ENCODE data around the gene SASH1. TPM values are rescaled to one million over a fixed set of nuclear protein-coding genes. Genes with fewer than 3 reads are reported as not detected.
A peak's percentile ranks its signal among the peaks of the same experiment; 100 is the strongest.

SASH1 gene
- total RNA-seq, 2 donors from 2014 or later: 21.0 to 49.8 TPM

DNA sequence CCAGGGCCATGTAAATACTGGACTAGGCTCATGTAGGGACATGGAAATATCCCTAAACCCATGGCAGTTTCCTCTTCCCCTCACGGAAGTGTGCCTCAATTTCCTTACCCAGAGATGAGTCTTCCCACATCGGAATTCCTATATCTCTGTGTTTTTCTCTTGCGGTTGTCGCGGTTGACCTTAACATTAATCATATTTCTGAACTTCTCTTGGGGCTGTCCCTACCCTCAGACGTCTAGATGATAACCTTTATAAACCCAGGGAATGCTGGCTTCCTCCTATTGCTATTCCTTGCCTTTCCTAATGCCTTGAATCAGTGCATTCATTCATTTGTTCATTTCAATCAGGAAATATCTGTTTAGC lies 160.1 kb downstream of the SASH1 start:
- DNase-seq (no peak), ATAC-seq (no peak)
- Histone ChIP-seq H3K36me3 (replicated peaks in 1 of 2; ENCODE audit: insufficient read depth in 1 of 2, low read depth in 2 of 2) (no peaks in the 10 kb centered on the region), H3K27me3 (no peaks in the 10 kb centered on the region), H3K4me3 (no peak overlapping the region), H3K27ac (no peak overlapping the region), H3K9me3 (no peaks in the 10 kb centered on the region), H3K4me1 (no peaks in the 10 kb centered on the region)
- TF ChIP-seq POLR2A (IDR thresholded peaks at IDR 0.05): no peak
- TF ChIP-seq CTCF (IDR thresholded peaks at IDR 0.05): no peak
- intact Hi-C loops (cut with DNase I): no loop called here
- WGBS, 2 donors: 80 to 82% methylated on average over 6 of the region's 6 CpGs

DNA sequence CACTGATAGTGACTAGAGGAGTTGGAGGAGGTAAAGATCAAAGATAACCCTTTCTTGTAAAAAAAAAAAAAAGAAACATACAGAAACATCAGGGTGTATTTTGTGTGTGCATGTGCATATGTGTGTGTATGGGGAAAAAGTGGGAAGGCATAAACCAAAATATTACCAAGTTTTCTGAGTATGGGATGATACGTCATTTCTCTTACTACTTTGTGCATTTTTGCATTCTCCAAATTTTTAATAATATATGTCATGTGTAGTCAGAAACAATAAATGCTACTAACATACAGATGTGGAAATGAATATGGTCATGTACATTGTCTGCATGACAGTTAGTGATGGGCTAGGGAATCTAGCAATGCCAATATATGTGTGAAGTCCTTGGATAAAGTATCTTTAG lies 161.1 kb downstream of the SASH1 start:
- DNase-seq (no peak), ATAC-seq (no peak)
- Histone ChIP-seq H3K27ac (no peak overlapping the region), H3K9me3 (no peaks in the 10 kb centered on the region), H3K36me3 (replicated peaks in 1 of 2; ENCODE audit: insufficient read depth in 1 of 2, low read depth in 2 of 2) (no peaks in the 10 kb centered on the region), H3K27me3 (no peaks in the 10 kb centered on the region), H3K4me3 (no peak overlapping the region), H3K4me1 (no peaks in the 10 kb centered on the region)
- TF ChIP-seq CTCF (IDR thresholded peaks at IDR 0.05) (no peak), POLR2A (IDR thresholded peaks at IDR 0.05) (no peak)
- 0 to 45% methylated on average over 1 of the region's 1 CpG for WGBS, 2 donors
- intact Hi-C loops (cut with DNase I): no loop called here

DNA sequence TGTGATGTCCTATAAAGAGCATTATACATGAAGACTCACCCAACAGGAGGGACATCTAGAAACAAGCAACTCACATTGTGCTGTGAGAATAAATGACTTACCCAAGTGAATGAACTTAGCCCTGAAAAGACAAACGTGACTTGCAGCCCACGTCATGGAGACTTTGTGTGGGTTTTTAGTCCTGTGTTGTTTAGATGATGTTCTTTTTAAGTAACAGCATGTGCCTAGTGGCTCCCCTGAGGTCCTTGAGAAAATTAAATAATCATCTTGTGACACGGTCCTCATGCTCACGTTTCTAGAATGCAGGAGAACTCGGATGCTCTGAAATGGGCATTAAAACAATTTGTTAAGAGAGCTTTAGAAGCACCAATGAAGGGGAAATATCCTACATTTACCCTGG lies 165.1 kb downstream of the SASH1 start:
- DNase-seq: peak in 1 of 4 donors; percentile 33
- no peaks in the 10 kb centered on the region for H3K27me3 ChIP-seq

DNA sequence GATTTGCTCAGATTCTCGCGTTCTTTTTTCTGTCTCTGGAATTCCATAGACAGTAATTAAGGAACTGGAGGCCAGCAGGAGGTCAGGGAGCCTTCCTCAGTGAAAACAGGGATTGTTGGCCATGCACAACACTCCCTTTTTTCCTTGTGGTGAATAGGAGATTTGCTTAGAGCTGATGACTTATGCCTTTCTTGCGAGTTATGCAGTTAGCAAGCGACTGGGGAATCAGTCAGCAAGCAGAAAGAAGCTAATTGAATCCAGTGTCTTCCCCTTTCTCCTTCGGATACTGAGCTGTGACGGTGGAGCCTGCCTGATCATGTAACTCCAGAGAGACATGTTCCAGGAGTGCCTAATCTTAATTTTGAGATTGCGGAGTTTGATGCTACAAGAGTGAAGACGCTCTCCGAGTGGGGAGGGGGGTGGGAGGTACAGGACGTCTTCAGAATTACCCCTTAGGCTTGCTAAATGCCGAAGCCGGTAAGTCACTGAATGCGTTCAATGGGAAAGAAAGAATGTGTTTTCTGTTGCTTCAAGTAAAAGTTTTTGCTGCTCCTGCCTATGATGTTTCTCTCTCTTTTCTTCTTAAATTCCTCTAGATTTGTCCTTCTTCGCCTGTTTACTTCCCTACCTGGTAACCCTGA lies 165.9 kb downstream of the SASH1 start:
- DNase-seq: no peak
- no peaks in the 10 kb centered on the region for H3K27me3 ChIP-seq
- ATAC-seq: peak; percentile 25
- H3K27ac ChIP-seq: peak overlapping the region in 3 of 4 donors; percentile 18 to 32 (median 22)
- intact Hi-C loops (cut with DNase I): no loop called here
- WGBS, 2 donors: 70 to 81% methylated on average over 14 of the region's 14 CpGs
- no peak overlapping the region for H3K4me3 ChIP-seq
- H3K9me3 ChIP-seq: no peaks in the 10 kb centered on the region
- peaks cover 5% of the 10 kb centered on the region for H3K4me1 ChIP-seq
- TF ChIP-seq CTCF (IDR thresholded peaks at IDR 0.05) (no peak), POLR2A (IDR thresholded peaks at IDR 0.05) (peak in 1 of 3 donors; percentile 33)
- H3K36me3 ChIP-seq (replicated peaks in 1 of 2; ENCODE audit: insufficient read depth in 1 of 2, low read depth in 2 of 2): no peaks in the 10 kb centered on the region

More for the DNA sequence above, 165.1 kb downstream of the SASH1 start:
- no peak for TF ChIP-seq CTCF (IDR thresholded peaks at IDR 0.05)
- TF ChIP-seq POLR2A (IDR thresholded peaks at IDR 0.05): no peak
- no peaks in the 10 kb centered on the region for H3K36me3 ChIP-seq (replicated peaks in 1 of 2; ENCODE audit: insufficient read depth in 1 of 2, low read depth in 2 of 2)
- WGBS, 2 donors: 80 to 81% methylated on average over 5 of the region's 5 CpGs
- peak; percentile 59 for ATAC-seq
- intact Hi-C loops (cut with DNase I): no loop called here
- H3K4me3 ChIP-seq: no peak overlapping the region
- peaks cover 5% of the 10 kb centered on the region for H3K4me1 ChIP-seq
- no peaks in the 10 kb centered on the region for H3K9me3 ChIP-seq
- H3K27ac ChIP-seq: peak overlapping the region in 1 of 4 donors; percentile 54

All from body of pancreas (tissue), 4 donors.